Measurements from ENCODE around the gene UNCX. TPM values are rescaled to one million over a fixed set of nuclear protein-coding genes. Genes with fewer than 3 reads are reported as not detected.

The UNCX gene
- total and polyA plus RNA-seq, 2 of the 8 experiments (the other 6 are each of a cell fraction or from before 2014, with no cell fraction given), result not detected

GRCh38 chr7:1224086-1224716, 8.5 kb upstream of the UNCX start:
- H2BK15ac ChIP-seq (ENCODE audit: low read length), result no peak overlapping the region
- no peak overlapping the region for H2BK12ac ChIP-seq (ENCODE audit: low read depth, low read length)
- WGBS, 2 experiments (ENCODE audit: extremely low coverage in 1 of 2, insufficient coverage in 1 of 2, insufficient read length in 1 of 2, insufficient replicate concordance in 2 of 2, low coverage in 1 of 2, low lambda C conversion rate in 2 of 2, missing lambda C conversion rate in 1 of 2), result 2% methylated on average over 47 of the region's 66 CpGs; no CpG with 5 or more reads in 1 of the 2 experiments
- FAIRE-seq (no peak), DNase-seq (ENCODE audit: low read depth in 1 of 2, low spot score in 2 of 2) (peak in 1 of 2 experiments; percentile 77)
- H3K4ac ChIP-seq (replicated peaks; ENCODE audit: insufficient read length, low read depth, low read length), result no peak overlapping the region
- peaks cover 5 to 6% of the 10 kb centered on the region in 2 experiments for H4K20me1 ChIP-seq (replicated peaks in 1 of 2; ENCODE audit: control insufficient read depth in 1 of 2, insufficient read depth in 2 of 2, low read length in 2 of 2)
- ChIA-PET CTCF (ENCODE audit: partially characterized antibody) (interaction anchor here (0.8 to 9.3 kb wide), 22 partner anchors 9 to 305 kb away, joined by 3 to 62 read pairs (median 4); no protein-coding TSS in a partner anchor), POLR2A (ENCODE audit: partially characterized antibody) (interaction anchor here (1.2 to 6.1 kb wide), 2 partner anchors 11 to 19 kb away, joined by 4 to 76 read pairs; no protein-coding TSS in a partner anchor)
- H3K18ac ChIP-seq (ENCODE audit: extremely low read depth, low read length), result peak overlapping the region; percentile 32
- H4K5ac ChIP-seq (ENCODE audit: insufficient read length, low read depth, low read length), result no peak overlapping the region
- H3K14ac ChIP-seq (ENCODE audit: insufficient read length), result no peak overlapping the region
- peak overlapping the region; percentile 58 for H4K91ac ChIP-seq (replicated peaks; ENCODE audit: insufficient read length, low read length)
- peaks cover 8% of the 10 kb centered on the region; the same call in 1 of the 2 replicates for H3K23me2 ChIP-seq (ENCODE audit: low read depth, low read length)
- no peak overlapping the region for H2BK20ac ChIP-seq (ENCODE audit: low read length)
- H3K56ac ChIP-seq (replicated peaks; ENCODE audit: insufficient read length, low read depth, low read length), result no peak overlapping the region
- H2AK5ac ChIP-seq (ENCODE audit: low read depth, low read length), result no peak overlapping the region
- no peak overlapping the region for H3K27ac ChIP-seq (ENCODE audit: low read depth, low read length)
- H3K9me3 ChIP-seq (ENCODE audit: insufficient read depth in 2 of 2, low read depth in 1 of 2, low read length in 1 of 2), result no peaks in the 10 kb centered on the region; a peak in 1 of 4 replicates
- no peak overlapping the region for H2BK5ac ChIP-seq (ENCODE audit: low read depth, low read length)
- H3K79me2 ChIP-seq (ENCODE audit: control insufficient read depth in 1 of 2, insufficient read depth in 2 of 2, low read length in 2 of 2), result no peaks in the 10 kb centered on the region
- no peak overlapping the region for H2AFZ ChIP-seq (ENCODE audit: low read length)
- H3K36me3 ChIP-seq (ENCODE audit: control insufficient read depth in 2 of 4, insufficient read depth in 4 of 4, low read length in 3 of 4), result no peaks in the 10 kb centered on the region; a peak in 1 of 8 replicates
- no peak overlapping the region for H3K23ac ChIP-seq (ENCODE audit: insufficient read length)
- peak overlapping the region; percentile 12 to 65 (median 48) for H3K4me3 ChIP-seq (ENCODE audit: extremely low read depth in 1 of 4, insufficient read depth in 2 of 4, low read depth in 3 of 4, low read length in 4 of 4)
- H3K4me1 ChIP-seq (replicated peaks in 1 of 4; ENCODE audit: control insufficient read depth in 3 of 4, insufficient read depth in 4 of 4, low read length in 3 of 4), result peaks cover 0 to 24% (median 18%) of the 10 kb centered on the region in 4 experiments; a peak in 6 of 7 replicates
- H4K8ac ChIP-seq (ENCODE audit: extremely low read depth, insufficient read depth, low read length), result peak overlapping the region; percentile 81; the same call in 1 of the 2 replicates
- peaks cover 51 to 89% (median 76%) of the 10 kb centered on the region in 4 experiments for H3K27me3 ChIP-seq (replicated peaks in 1 of 4; ENCODE audit: control insufficient read depth in 3 of 4, extremely low read depth in 1 of 4, insufficient read depth in 3 of 4, low read length in 3 of 4)
- peak overlapping the region; percentile 49 to 96 for H3K4me2 ChIP-seq (ENCODE audit: insufficient read depth in 1 of 2, low read depth in 2 of 2, low read length in 2 of 2)
- H2BK120ac ChIP-seq (replicated peaks; ENCODE audit: low read depth, low read length), result no peak overlapping the region
- no peak overlapping the region for H3K9ac ChIP-seq (replicated peaks in 1 of 4; ENCODE audit: extremely low read depth in 1 of 4, low read depth in 3 of 4, low read length in 3 of 4)
- no peaks in the 10 kb centered on the region for H3K79me1 ChIP-seq (ENCODE audit: low read depth, low read length)
- no peak for TF ChIP-seq GABPA (IDR thresholded peaks at IDR 0.05; ENCODE audit: borderline replicate concordance, insufficient read depth, low read length)
- no peak for TF ChIP-seq JUN (IDR thresholded peaks at IDR 0.05; ENCODE audit: low read depth, low read length)
- TF ChIP-seq SRF (IDR thresholded peaks at IDR 0.05; ENCODE audit: low read depth, low read length), result no peak
- TF ChIP-seq EZH2 (IDR thresholded peaks at IDR 0.05; ENCODE audit: low read depth, low read length, severe bottlenecking), result peak; percentile 89
- no peak for TF ChIP-seq ATF3 (IDR thresholded peaks at IDR 0.05; ENCODE audit: insufficient read depth, low read depth, low read length)
- no peak for TF ChIP-seq SP4 (IDR thresholded peaks at IDR 0.05; ENCODE audit: low read length)
- TF ChIP-seq CBX8 (IDR thresholded peaks at IDR 0.05; ENCODE audit: borderline replicate concordance, low read depth, low read length), result no peak
- TF ChIP-seq JUND (IDR thresholded peaks at IDR 0.05; ENCODE audit: low read length), result no peak
- no peak for TF ChIP-seq SP2 (IDR thresholded peaks at IDR 0.05; ENCODE audit: low read length)
- TF ChIP-seq FOSL1 (IDR thresholded peaks at IDR 0.05; ENCODE audit: insufficient read depth, low read depth, low read length), result no peak
- no peak for TF ChIP-seq USF2 (IDR thresholded peaks at IDR 0.05; ENCODE audit: low read length)
